Activated naive CD4-positive, alpha-beta T cell treated with anti-CD3 and anti-CD28 coated beads, Interleukin-2, amount 50 U/mL, for 24 hours (primary cell): ENCODE data around the gene RRP15.

Source experiments
- H3K27ac Mint-ChIP-seq: one replicate; pipeline ENCODE4 v1.8.0; 2021; ENCODE audit warnings: mild to moderate bottlenecking, mixed read lengths
- H3K27me3 Mint-ChIP-seq: one replicate; pipeline ENCODE4 v1.8.0; 2021; ENCODE audit warnings: mixed read lengths
- H3K36me3 Mint-ChIP-seq: one replicate; pipeline ENCODE4 v1.8.0; 2021; ENCODE audit warnings: mixed read lengths
- H3K4me1 Mint-ChIP-seq: one replicate; pipeline ENCODE4 v1.8.0; 2021; ENCODE audit warnings: mixed read lengths
- H3K4me3 Mint-ChIP-seq: one replicate; pipeline ENCODE4 v1.8.0; 2021; ENCODE audit warnings: mild to moderate bottlenecking, mixed read lengths
- H3K9me3 Mint-ChIP-seq: one replicate; pipeline ENCODE4 v1.8.0; 2021; ENCODE audit warnings: mixed read lengths

RRP15 gene, protein sequence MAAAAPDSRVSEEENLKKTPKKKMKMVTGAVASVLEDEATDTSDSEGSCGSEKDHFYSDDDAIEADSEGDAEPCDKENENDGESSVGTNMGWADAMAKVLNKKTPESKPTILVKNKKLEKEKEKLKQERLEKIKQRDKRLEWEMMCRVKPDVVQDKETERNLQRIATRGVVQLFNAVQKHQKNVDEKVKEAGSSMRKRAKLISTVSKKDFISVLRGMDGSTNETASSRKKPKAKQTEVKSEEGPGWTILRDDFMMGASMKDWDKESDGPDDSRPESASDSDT

DNA sequence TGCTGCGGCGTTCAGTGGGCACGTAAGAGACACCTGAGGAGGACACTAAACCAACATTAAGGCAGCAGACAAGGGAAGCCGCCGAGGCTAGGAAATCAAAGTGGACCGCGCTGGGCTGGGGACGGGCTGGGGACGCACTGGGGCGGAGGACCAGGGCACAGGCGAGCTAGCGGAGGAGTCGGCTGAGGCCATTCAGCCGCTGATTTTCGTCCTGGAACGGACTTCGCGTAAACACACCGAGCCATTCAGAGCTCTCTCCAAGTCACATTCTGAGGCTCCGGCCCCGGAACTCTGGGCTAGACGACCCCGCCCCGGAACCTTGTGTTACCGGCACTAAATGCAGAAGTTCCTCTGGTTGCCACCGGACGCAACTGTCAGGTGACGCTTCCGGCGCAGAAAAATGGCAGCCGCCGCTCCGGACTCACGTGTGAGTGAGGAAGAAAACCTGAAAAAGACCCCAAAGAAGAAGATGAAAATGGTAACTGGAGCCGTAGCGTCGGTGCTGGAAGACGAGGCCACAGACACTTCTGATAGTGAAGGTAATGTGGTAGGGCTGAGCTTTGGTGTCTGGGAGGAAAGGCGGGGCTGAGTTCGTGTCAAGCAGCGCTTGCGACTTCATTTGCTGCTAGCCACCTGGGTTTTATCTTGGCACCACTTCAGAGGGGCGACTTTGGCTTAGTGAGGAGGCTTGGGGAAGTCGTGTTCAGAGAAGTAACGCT is at the start of gene RRP15:
RRP15 (plus strand) TSS at position 377 of the 719 bp plus-strand sequence; CDS start at position 401, 24 bp downstream.
- peak within 1 kb of the TSS; percentile 99 for H3K27ac Mint-ChIP-seq
- peak within 1 kb of the TSS; percentile 98 for H3K4me3 Mint-ChIP-seq
- H3K36me3 Mint-ChIP-seq, result peaks cover 4% of the 10 kb centered on the region
- peaks cover 6% of the 10 kb centered on the region for H3K27me3 Mint-ChIP-seq
- no peaks in the 10 kb centered on the region for H3K9me3 Mint-ChIP-seq
- H3K4me1 Mint-ChIP-seq, result peaks cover 43% of the 10 kb centered on the region

DNA sequence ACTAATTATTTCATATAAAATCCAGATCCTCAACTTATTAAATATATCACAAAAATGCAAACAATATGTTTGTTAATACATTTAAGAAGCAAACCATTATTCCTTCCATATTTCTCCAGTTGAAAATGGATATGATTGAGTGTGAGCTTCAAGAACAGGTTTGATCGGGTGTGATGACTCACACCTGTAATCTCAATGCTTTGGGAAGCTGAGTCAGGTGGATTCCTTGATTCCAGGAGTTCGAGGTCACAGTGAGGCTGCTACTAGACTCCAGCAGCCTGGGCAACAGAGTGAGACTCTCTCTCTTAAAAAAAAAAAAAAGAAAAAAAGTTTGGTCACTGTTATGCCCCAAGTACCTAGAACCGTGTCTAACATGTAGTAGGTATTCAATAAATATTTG is 42.9 kb upstream of the RRP15 start:
- Mint-ChIP-seq H3K9me3 (no peaks in the 10 kb centered on the region), H3K4me3 (no peak overlapping the region), H3K27ac (no peak overlapping the region), H3K36me3 (no peaks in the 10 kb centered on the region), H3K4me1 (no peaks in the 10 kb centered on the region), H3K27me3 (peaks cover 12% of the 10 kb centered on the region)

DNA sequence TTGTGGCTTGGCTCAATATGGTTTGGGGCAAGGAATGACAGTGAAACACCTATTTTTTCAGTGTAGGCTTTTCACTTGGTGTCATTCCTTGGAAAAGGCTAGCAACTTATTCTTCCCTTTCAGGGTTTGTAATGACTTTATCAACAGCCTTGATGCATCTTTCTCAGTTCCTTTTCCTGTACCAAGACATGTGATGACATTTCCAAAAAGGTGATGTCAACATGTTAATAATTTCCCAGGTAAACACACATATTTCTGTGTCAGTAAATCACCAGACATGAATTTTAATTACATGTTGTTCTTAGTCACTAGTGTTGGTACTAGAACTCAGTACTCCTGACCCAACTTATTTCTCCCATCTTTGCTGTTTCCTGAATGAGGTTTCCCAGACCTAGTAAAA is 37.8 kb upstream of the RRP15 start:
- no peaks in the 10 kb centered on the region for H3K4me1 Mint-ChIP-seq
- H3K27ac Mint-ChIP-seq, result no peak overlapping the region
- no peaks in the 10 kb centered on the region for H3K9me3 Mint-ChIP-seq
- no peak overlapping the region for H3K4me3 Mint-ChIP-seq
- no peaks in the 10 kb centered on the region for H3K36me3 Mint-ChIP-seq
- peaks cover 29% of the 10 kb centered on the region for H3K27me3 Mint-ChIP-seq

DNA sequence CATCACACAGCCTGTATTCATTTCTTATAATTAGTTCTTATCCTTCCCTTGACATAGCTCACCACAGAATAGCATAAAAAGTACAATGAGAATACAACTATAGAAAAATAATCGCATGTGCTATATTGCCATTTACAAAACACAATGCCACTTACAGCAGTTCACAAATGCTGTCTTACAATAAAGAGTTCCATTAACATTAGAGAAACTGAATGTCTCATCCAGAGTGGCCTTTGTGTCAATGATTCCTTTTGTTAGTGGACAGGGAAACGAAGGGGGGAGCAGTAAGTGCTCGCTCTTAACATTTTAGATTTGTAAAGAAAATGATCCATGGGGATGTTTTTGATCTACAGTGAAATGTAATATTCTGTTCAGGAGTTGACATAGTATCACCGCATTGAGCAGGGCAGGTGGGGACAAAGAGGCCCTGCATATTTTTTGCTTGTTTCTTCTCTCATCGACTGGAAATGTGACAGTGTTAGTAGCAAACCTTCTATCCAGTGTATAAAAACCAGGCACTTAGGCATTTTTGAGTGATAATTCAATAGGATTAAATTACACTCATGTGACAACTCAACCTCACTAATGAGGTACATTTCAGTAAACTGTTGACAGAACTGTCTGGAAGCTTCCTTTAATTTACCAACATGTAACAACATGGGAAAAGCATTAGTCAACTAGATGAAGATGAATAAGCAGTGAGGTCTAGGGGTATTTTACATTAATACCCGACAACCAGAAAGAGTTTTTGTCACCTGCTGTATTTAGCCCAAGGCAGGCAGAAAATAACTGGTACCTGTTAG is 35.6 kb upstream of the RRP15 start:
- H3K27ac Mint-ChIP-seq, result no peak overlapping the region
- H3K9me3 Mint-ChIP-seq, result no peaks in the 10 kb centered on the region
- peaks cover 27% of the 10 kb centered on the region for H3K27me3 Mint-ChIP-seq
- H3K4me1 Mint-ChIP-seq, result no peaks in the 10 kb centered on the region
- no peak overlapping the region for H3K4me3 Mint-ChIP-seq
- H3K36me3 Mint-ChIP-seq, result no peaks in the 10 kb centered on the region

DNA sequence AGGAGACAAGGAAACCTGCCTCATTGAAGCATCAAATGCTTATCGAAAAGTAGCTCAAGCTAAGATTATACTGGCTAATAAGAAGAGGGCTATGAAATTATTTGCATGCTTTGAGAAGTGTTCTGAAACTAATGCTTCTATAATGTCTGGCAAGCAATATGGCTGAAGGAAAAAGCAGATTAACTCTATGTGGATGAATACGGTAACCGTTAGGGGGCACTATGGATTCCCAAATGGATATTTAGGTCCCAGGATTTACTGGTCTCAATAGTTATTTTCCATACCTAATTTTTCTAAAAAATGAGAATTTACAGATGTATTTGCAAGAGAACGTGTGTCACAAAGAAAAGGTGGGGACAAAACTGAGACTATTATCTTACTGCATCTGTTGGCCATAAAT is 34.6 kb upstream of the RRP15 start:
- Mint-ChIP-seq H3K36me3 (no peaks in the 10 kb centered on the region), H3K4me3 (no peak overlapping the region), H3K27ac (no peak overlapping the region), H3K9me3 (no peaks in the 10 kb centered on the region), H3K27me3 (peaks cover 22% of the 10 kb centered on the region), H3K4me1 (no peaks in the 10 kb centered on the region)

DNA sequence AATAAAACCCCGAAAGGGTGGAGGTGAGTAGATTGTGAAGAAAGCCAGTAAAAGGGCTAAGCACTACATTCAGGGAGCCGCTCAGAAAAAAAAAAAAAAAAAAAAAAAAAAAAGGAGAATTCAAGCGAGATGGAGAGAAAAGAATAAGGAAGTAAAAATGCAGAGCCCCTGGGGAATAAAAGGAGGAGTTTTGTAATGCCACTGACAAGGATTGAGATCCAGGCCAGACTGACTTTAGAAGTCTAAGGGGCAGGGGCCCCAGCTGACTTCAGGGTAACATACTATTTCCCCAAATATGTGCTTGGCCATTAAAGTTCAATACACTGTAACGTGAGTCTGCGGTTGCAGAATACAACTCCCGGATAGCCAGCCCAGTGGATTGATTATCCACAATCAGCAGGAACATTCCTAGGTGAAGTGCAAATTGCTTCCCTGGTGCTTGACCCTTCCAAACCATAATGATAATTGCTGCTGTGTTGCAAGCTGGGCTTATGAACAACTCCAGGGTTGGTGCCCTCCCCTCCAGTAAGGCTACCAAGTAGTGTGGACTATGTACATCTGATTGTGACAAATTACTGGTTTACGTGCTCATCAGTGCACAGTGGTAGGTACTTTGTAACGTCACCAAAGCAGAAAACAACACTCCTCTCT is 30.7 kb upstream of the RRP15 start:
- H3K9me3 Mint-ChIP-seq, result peaks cover 2% of the 10 kb centered on the region
- no peak overlapping the region for H3K4me3 Mint-ChIP-seq
- peaks cover 16% of the 10 kb centered on the region for H3K27me3 Mint-ChIP-seq
- no peak overlapping the region for H3K27ac Mint-ChIP-seq
- H3K36me3 Mint-ChIP-seq, result no peaks in the 10 kb centered on the region
- no peaks in the 10 kb centered on the region for H3K4me1 Mint-ChIP-seq

DNA sequence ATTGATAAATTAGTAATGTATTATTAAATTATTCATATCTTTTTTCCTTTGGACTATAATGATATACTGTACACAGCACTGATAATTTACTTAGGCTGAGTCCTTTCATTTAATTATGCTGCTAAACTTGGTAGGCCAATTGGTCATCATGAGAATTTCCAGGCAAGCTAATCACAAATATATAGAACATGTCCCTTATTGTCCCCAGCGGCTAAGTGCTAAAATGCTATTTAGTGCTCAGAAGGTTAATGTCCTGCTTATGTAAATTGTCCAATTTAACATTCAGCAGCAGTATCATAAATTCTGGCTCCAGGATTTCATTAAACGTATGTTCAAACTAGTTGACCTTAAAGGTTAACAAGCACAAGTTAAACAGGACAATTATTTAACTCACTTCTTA is 30.0 kb upstream of the RRP15 start:
- H3K4me3 Mint-ChIP-seq, result no peak overlapping the region
- H3K27me3 Mint-ChIP-seq, result peaks cover 18% of the 10 kb centered on the region
- H3K27ac Mint-ChIP-seq, result no peak overlapping the region
- no peaks in the 10 kb centered on the region for H3K36me3 Mint-ChIP-seq
- no peaks in the 10 kb centered on the region for H3K4me1 Mint-ChIP-seq
- peaks cover 6% of the 10 kb centered on the region for H3K9me3 Mint-ChIP-seq

DNA sequence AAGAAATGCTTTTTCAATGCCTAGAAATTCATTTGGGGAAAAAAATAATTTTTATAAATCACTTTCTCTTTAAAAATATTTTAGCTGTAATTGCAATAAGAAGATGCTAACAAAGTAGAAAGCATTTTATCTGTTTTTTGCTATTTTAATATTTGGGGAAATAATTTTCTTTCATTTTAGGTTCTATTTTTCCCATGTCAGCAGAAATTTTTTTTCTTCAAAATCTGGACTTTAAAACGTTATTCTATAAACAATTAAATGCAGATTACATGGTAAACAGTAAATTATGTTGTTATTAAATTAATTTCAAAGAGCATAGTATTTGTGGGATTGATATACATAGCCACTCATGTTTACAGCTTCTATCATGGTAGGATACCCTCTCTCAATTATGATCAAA is 27.7 kb upstream of the RRP15 start:
- H3K4me3 Mint-ChIP-seq, result no peak overlapping the region
- H3K27ac Mint-ChIP-seq, result no peak overlapping the region
- H3K36me3 Mint-ChIP-seq, result no peaks in the 10 kb centered on the region
- no peaks in the 10 kb centered on the region for H3K4me1 Mint-ChIP-seq
- H3K9me3 Mint-ChIP-seq, result peaks cover 6% of the 10 kb centered on the region
- peaks cover 18% of the 10 kb centered on the region for H3K27me3 Mint-ChIP-seq

DNA sequence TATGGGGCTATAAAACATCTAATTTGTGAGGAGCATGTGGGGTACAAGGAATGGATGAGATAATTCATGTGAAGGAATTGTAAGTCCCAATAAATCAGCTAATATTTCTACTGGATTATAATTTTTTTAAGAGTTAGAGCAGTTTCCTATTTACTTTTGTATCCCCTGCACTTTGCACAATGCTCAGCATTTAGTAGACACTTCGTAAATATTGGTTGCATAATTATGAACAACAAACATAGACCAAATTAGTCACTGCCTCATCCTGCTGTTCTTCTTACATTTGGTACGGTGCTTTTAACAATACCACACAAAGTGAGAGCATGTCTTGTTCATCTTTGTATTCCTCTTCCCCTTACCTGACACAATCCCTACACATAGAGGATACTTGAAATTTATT is 27.1 kb upstream of the RRP15 start:
- Mint-ChIP-seq H3K4me1 (no peaks in the 10 kb centered on the region), H3K36me3 (no peaks in the 10 kb centered on the region), H3K4me3 (no peak overlapping the region), H3K27ac (no peak overlapping the region), H3K27me3 (peaks cover 18% of the 10 kb centered on the region), H3K9me3 (peaks cover 6% of the 10 kb centered on the region)

DNA sequence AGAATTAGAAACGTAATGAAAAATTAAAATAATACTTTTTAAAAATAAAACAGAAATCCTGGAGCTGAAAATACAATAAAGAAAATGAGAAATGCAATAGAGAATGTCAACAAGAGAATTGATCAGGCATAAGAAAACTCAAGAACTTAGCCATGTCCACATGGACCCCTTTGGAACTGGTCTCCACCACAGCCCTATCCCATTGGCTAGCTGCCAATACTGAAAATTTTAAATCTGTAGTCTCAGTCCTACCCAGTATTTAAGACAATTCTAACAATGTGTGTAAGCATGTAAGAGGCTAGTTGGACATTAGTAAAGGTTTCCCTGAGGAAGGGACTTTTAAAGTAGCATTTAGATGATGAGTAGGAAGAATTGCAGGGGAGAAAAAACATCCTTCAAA is 25.8 kb upstream of the RRP15 start:
- Mint-ChIP-seq H3K27ac (no peak overlapping the region), H3K27me3 (peaks cover 16% of the 10 kb centered on the region), H3K4me3 (no peak overlapping the region), H3K36me3 (no peaks in the 10 kb centered on the region), H3K9me3 (peaks cover 6% of the 10 kb centered on the region), H3K4me1 (no peaks in the 10 kb centered on the region)

DNA sequence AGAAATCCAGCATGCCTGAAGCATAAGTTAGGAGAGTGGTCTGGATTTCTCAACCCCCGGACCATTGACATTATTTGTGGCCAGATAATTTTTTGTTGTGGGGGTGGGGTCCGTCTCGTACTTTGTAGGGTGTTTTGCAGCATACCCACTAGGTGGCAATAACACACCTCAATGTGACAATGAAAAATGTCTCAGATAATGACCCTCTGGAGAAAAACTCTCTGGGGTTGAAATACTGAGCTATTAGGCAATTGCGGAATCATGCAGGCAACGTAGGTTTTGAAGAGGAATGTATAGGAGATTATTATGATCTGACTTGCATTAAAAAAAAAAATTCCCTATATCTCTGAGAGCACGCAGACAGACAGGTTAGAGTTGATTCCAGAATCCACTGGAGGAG is 25.3 kb upstream of the RRP15 start:
- no peak overlapping the region for H3K4me3 Mint-ChIP-seq
- H3K27me3 Mint-ChIP-seq, result peaks cover 16% of the 10 kb centered on the region
- peaks cover 6% of the 10 kb centered on the region for H3K9me3 Mint-ChIP-seq
- no peaks in the 10 kb centered on the region for H3K4me1 Mint-ChIP-seq
- no peaks in the 10 kb centered on the region for H3K36me3 Mint-ChIP-seq
- no peak overlapping the region for H3K27ac Mint-ChIP-seq

DNA sequence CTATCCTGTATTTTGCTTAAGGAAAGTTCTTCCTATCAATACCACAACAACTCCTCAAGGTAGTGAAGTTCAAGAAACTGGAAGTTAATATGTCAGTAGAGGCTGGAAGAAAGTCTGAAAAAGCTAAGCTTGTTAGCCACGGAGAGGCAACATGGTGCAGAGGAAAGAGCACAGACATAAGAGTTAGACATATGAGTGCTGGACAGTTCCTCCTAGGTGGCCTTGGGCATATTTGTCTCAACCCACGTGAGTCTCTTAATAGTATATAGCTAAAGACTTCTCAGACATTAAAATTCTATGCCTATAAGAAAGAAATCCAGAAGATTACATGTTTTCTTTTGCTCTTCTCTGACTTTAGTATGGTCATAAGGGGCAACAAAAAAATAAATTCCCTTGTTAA is 22.8 kb upstream of the RRP15 start:
- H3K27me3 Mint-ChIP-seq, result peaks cover 16% of the 10 kb centered on the region
- no peak overlapping the region for H3K27ac Mint-ChIP-seq
- H3K4me3 Mint-ChIP-seq, result no peak overlapping the region
- no peaks in the 10 kb centered on the region for H3K36me3 Mint-ChIP-seq
- no peaks in the 10 kb centered on the region for H3K4me1 Mint-ChIP-seq
- H3K9me3 Mint-ChIP-seq, result peaks cover 6% of the 10 kb centered on the region

DNA sequence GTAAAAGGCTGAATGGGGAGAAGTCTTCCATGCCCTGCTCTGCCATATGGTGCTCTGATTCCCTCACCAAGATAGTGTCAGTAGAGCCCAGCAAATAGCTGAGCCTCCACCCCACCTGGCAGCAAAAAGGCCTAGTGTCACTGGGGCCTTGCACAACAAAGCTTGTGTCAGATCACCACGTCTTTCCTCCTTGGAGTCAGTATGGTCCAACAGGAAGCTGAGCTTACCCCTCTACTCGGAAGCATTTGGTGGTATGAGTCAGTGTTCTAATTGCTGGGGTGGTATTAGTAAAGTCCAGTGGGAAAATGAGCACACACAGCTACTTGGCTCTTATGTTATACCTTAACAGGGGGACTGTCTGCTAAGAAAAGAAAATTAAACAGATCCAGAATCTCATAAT is 18.7 kb upstream of the RRP15 start:
- H3K27ac Mint-ChIP-seq, result no peak overlapping the region

DNA sequence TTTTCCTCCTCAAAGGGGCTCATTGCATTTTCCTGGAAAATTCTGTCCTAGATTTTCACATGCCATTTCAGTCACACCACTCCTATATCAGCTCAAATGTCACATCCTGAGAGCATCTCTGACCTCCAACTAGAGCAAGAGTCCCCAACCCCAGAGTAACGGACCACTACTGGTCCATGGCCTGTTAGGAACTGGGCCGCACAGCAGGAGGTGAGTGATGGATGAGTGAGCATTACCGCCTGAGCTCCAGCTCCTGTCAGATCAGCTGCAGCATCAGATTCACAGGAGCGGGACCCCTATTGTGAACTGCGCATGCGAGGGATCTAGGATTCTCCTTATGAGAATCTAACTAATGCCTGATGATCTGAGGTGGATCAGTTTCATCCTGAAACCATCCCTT is 12.7 kb upstream of the RRP15 start:
- H3K4me3 Mint-ChIP-seq, result no peak overlapping the region
- no peaks in the 10 kb centered on the region for H3K36me3 Mint-ChIP-seq
- no peak overlapping the region for H3K27ac Mint-ChIP-seq
- no peaks in the 10 kb centered on the region for H3K9me3 Mint-ChIP-seq
- no peaks in the 10 kb centered on the region for H3K4me1 Mint-ChIP-seq
- peaks cover 5% of the 10 kb centered on the region for H3K27me3 Mint-ChIP-seq

More for the DNA sequence above, 18.7 kb upstream of the RRP15 start:
- H3K4me3 Mint-ChIP-seq, result no peak overlapping the region
- H3K36me3 Mint-ChIP-seq, result no peaks in the 10 kb centered on the region
- H3K27me3 Mint-ChIP-seq, result peaks cover 8% of the 10 kb centered on the region
- H3K4me1 Mint-ChIP-seq, result no peaks in the 10 kb centered on the region
- H3K9me3 Mint-ChIP-seq, result no peaks in the 10 kb centered on the region

DNA sequence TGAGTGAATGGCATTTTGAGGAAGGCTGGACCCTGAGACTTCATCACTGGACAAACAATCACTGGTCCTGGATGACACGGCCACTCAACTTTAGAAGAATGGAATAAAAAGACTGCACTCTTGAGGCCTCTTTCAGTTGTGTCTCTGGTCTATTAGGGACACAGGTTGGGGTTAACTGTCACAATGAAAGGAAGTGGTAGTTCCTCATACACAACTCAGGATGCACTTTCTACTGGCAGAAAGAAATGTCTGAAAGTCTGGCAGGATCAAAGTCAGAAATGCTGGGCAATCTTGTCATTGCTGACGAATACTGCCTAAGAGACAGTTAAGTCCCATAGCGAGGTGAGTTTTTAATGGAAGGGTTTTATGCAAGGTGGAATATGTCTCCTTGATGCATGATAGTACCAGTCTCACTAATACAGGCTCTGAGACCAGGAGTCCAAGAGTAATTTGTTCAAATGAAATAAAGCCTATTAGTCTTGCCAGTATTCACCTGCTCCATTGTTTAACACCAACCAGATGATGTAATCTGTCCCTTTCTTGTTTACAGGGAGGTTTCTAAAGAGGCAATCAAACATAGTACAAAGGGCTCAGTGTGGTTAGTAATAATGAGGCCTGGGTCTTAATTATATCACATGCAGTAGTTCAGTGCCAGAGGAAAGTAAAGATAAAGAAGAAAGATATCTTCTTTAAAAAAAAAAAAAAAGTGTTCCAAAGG is 11.2 kb upstream of the RRP15 start:
- Mint-ChIP-seq H3K36me3 (no peaks in the 10 kb centered on the region), H3K4me1 (no peaks in the 10 kb centered on the region), H3K9me3 (no peaks in the 10 kb centered on the region), H3K27ac (no peak overlapping the region), H3K27me3 (peaks cover 3% of the 10 kb centered on the region), H3K4me3 (no peak overlapping the region)
